Cardiac fibroblast (primary cell): ENCODE data around the gene SMAD3.

Experiments used
- DNase-seq, 2 donors: peaks; one replicate each; pipeline versions ENCODE4 v3.0.0 to v3.0.0-alpha.2; 2010; ENCODE audit warnings: low read depth in 2 of 2
- H3K4me3 ChIP-seq, 2 donors: replicated peaks in 1 of 2; 1 replicate in 1 of 2; 2 replicates in 1 of 2; pipeline ENCODE4 v1.5.1; 2011; ENCODE audit warnings: low read depth in 2 of 2, low read length in 2 of 2, mild to moderate bottlenecking in 2 of 2, moderate library complexity in 1 of 2
- TF ChIP-seq, protein P1 (sequence below): IDR thresholded peaks from one replicate; pipeline ENCODE4 v1.5.1; 2011; ENCODE audit warnings: low read depth, mild to moderate bottlenecking, low read length, inconsistent platforms

Gene SMAD3

GRCh38 chr15:67083135-67083762 is 17.8 kb downstream of the SMAD3 start:
- TF ChIP-seq, protein P1, sequence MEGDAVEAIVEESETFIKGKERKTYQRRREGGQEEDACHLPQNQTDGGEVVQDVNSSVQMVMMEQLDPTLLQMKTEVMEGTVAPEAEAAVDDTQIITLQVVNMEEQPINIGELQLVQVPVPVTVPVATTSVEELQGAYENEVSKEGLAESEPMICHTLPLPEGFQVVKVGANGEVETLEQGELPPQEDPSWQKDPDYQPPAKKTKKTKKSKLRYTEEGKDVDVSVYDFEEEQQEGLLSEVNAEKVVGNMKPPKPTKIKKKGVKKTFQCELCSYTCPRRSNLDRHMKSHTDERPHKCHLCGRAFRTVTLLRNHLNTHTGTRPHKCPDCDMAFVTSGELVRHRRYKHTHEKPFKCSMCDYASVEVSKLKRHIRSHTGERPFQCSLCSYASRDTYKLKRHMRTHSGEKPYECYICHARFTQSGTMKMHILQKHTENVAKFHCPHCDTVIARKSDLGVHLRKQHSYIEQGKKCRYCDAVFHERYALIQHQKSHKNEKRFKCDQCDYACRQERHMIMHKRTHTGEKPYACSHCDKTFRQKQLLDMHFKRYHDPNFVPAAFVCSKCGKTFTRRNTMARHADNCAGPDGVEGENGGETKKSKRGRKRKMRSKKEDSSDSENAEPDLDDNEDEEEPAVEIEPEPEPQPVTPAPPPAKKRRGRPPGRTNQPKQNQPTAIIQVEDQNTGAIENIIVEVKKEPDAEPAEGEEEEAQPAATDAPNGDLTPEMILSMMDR = no peak

GRCh38 chr15:67084561-67084960 is 19.2 kb downstream of the SMAD3 start:
- TF ChIP-seq, protein P1 = no peak
- H3K4me3 ChIP-seq = no peak overlapping the region
- no peak for DNase-seq

More at GRCh38 chr15:67083135-67083762, 17.8 kb downstream of the SMAD3 start:
- no peak overlapping the region for H3K4me3 ChIP-seq
- DNase-seq = peak in 1 of 2 donors; percentile 42

DNA sequence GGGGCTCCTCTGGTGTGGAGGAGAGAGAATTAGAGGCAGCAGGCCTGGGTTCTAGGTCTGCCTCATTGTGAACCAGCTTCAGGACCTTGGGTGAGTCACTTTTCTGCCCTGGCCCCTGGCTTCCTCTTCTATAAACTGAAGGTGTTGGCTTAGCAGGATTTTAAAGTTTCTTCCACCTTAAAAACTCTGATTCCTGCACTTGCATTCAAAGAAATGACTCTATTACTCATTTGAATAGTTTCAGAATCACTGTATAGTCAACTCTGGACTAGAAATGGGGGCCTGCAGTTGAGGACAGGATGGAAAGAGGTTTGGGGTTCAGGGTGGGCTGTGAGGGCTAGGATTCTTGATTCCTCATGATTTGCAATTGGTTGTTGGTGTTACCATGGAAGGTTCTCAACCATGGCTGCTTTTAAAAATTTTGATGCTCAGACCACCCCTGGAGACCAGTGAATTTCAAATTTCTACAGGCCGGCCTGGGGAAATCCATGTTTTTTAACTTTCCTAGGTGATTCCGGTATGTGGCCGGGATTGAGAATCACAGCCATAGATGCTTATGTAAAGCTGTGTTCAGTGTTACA is 19.9 kb downstream of the SMAD3 start:
- TF ChIP-seq, protein P1 = no peak
- no peak for DNase-seq
- H3K4me3 ChIP-seq = no peak overlapping the region

DNA sequence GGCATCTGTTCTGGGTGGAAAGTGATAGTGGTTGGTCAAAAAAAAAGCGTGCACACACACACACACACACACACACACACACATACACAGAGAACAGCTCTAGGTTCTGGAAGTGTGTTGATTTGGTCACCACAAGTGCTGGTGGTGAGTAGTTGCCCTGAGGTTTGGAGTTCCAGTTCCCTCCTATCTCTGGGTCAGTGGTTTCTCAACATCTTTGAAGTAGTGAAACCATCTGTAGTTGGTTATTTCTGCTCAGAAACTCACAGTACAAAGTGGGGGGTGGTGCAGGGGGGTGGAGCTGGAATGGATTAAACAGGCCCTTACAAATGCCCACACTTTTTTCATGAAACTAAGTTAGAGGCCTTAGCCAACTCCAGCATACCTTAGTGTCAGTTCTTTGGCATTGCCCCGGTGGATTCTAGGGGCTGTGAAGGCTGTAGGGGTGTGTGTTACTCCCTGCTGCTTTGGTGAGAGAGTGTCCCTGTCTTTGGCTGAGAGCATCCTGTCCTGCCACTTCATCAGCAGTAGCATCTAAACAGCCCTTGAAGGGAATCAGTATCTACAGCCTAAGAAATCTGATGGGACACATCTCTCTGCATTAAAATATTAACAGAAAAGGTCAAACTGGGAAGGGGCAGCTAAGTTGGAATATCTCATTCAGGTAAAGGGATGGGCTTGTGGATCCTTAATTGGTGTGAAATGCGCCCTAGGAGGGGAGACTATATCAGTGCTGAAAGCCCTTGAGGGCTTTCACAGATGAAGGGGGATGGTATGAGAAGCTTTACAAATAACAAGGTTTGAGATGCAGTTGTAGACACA is 20.6 kb downstream of the SMAD3 start:
- peak; percentile 73 to 96 for DNase-seq
- TF ChIP-seq, protein P1 = no peak
- H3K4me3 ChIP-seq = no peak overlapping the region

DNA sequence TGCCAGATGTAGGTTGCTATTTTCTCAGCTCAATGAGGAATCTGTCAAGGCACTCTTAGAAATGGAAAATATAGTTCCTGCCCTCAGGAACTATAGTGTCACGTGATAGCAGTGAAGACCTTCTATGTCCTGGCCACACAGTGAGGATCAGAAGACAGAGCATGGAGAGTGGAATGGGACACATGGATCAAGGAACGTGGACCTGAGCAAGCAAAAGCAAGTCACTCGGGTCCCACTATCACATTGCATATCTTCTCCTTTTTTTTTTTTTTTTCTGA is 21.2 kb downstream of the SMAD3 start:
- TF ChIP-seq, protein P1 = no peak
- DNase-seq = no peak
- H3K4me3 ChIP-seq = no peak overlapping the region

GRCh38 chr15:67087507-67088172 is 22.2 kb downstream of the SMAD3 start:
- no peak for DNase-seq
- H3K4me3 ChIP-seq = no peak overlapping the region
- TF ChIP-seq, protein P1 = no peak
